GM12874 (cell line): ENCODE measurements around the gene CD151.

ENCODE experiments used
- TF ChIP-seq, protein P1 (sequence below): IDR thresholded peaks from 2 replicates; pipeline ENCODE4 v1.5.1; 2011; ENCODE audit warnings: low read depth, mild to moderate bottlenecking, control low read depth, low read length, moderate library complexity; ENCODE audit not compliant: insufficient read depth

Gene CD151

GRCh38 chr11:826836-827145 lies 6.0 kb upstream of the CD151 start:
- TF ChIP-seq, protein P1, sequence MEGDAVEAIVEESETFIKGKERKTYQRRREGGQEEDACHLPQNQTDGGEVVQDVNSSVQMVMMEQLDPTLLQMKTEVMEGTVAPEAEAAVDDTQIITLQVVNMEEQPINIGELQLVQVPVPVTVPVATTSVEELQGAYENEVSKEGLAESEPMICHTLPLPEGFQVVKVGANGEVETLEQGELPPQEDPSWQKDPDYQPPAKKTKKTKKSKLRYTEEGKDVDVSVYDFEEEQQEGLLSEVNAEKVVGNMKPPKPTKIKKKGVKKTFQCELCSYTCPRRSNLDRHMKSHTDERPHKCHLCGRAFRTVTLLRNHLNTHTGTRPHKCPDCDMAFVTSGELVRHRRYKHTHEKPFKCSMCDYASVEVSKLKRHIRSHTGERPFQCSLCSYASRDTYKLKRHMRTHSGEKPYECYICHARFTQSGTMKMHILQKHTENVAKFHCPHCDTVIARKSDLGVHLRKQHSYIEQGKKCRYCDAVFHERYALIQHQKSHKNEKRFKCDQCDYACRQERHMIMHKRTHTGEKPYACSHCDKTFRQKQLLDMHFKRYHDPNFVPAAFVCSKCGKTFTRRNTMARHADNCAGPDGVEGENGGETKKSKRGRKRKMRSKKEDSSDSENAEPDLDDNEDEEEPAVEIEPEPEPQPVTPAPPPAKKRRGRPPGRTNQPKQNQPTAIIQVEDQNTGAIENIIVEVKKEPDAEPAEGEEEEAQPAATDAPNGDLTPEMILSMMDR = no peak

GRCh38 chr11:827146-827896 lies 5.4 kb upstream of the CD151 start:
- TF ChIP-seq, protein P1 = 0 out of 2 replicates have a peak, but pooled peaks have one; percentile 1

GRCh38 chr11:827897-828192 lies 4.9 kb upstream of the CD151 start, which contains the start of gene CRACR2B:
TSS of gene CRACR2B (plus strand) at chr11:827919. CDS start at chr11:828608, 689 bp downstream.
- TF ChIP-seq, protein P1 = no peak

GRCh38 chr11:828506-829175 lies 4.1 kb upstream of the CD151 start:
- TF ChIP-seq, protein P1 = no peak

DNA sequence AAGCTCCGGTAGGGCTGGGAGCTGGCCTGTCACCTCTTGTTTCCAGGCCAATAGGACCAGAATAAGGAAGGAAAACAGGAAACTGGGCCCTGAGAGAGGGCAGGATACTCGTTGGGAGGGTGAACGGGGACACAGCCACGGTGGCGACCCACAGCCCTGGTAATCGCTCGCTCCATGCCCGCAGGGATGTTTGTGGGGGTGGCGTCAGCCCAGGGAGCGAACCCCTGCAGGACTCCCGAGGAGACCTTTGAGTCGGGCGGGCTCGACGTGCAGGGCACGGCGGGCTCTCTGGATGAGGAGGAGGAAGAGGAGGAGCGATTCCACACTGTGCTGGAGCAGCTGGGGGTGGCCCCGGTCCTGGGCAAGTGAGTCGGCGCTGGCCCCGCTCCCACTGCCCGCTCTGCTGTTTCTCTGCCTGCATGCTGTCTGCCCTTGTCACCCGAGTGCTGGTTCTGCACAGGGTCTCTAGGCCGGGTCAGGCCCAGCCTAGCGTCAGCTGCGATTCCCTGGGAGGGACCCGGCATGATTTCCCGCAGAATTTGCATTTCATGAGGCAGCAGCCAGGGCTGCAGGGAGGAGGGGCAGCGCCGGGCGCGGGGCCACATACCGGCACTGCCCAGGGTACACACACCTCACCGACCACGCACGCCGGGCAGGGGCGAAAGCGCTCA lies 3.4 kb upstream of the CD151 start:
- TF ChIP-seq, protein P1 = no peak

- TF ChIP-seq, protein P1 = no peak
Measured at GRCh38 chr11:829847-830294, 2.9 kb upstream of the CD151 start.

DNA sequence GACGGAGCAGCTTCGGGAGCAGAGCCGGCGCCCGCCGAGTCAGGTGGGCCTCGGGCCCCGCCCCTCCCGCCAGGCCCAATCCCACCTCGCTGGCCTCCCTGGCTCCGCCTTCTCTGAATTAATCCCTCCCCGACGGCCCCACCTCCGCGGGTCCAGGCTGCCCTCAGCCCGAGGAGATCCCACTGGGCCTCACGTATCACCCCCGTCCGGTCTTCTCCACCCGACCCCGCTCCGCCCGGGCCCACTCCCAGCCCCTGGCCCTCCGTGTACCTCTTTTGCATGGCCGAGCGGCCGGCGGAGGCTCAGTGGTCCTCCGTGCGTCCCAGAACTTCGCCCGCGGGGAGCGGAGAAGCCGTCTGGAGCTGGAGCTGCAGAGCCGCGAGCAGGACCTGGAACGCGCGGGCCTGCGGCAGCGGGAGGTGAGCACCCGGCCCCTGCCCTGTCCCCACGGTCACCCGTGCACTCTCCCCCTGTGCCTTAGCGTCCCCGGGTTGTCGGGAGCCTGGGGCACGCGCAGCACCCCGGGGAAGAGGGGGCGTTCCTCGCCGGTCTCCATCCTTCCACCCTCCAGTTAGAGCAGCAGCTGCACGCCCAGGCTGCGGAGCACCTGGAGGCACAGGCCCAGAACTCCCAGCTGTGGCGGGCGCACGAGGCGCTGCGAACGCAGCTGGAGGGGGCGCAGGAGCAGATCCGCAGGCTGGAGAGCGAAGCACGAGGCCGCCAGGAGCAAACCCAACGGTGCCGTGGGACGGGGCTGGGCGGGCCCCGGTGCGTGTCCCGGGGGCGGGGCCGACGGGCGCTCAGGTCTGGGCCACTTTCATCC lies 2.2 kb upstream of the CD151 start:
- TF ChIP-seq, protein P1 = no peak
